ENCODE data around the gene MUC16.

Gene MUC16

DNA sequence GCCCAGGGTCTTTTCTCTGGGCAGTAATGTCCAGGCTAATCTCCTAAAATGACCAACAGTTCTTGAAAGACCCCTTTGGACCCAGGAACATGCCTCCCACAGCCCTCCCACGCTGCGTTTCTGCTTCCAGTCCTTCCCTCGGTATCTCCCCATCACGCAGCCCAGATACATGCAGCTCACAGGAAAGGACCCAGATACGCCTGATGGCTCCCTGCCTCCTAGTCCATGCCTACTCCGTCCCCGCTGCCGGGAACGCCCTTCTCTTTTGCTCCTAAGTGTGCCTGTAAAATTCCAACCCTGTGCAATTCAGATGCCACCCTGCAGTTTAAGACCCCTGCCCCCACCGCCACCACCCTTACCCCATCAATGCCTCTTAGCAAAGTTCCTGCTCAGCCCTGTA, 778 bp downstream of the MUC16 start:
- no peak for DNase-seq (ENCODE audit: low read depth, low spot score)

DNA sequence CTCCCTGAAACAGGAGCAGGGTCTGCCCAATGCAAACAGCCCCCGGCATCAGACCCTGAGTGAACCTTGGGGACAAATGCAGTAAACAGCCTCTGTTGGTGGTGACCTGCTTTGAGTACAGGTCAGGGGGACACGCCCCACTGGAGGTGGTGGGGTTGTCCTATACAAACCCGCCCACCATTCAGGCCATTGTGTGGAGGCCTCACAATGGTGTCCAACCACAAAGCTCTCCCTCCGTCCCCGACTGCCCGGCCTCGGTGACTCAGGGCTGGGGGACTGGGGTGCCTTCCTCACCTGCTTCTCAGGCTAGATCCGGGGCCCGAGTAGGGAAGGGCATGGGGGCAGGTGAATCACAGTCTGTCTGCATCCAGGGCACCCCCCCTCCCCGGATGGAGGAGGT, 1.5 kb downstream of the MUC16 start:
- no peak for DNase-seq (ENCODE audit: low read depth, low spot score)

DNA sequence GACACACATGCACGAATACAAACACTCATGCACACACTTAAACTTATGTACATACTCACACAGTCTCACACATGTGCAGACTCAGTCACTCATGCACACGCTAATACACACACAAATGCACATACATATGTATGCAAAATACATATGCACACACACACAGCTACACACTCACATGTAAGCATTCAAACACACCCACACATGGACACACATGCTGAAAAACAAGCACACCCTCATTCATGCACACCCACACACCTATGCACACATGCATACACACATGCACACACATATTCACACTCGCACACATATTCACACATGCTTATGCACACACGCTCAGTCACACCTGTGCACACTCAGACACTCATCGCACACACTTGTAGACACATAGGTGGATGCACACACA, 9.3 kb downstream of the MUC16 start:
- no peak for DNase-seq (ENCODE audit: low read depth, low spot score)

DNA sequence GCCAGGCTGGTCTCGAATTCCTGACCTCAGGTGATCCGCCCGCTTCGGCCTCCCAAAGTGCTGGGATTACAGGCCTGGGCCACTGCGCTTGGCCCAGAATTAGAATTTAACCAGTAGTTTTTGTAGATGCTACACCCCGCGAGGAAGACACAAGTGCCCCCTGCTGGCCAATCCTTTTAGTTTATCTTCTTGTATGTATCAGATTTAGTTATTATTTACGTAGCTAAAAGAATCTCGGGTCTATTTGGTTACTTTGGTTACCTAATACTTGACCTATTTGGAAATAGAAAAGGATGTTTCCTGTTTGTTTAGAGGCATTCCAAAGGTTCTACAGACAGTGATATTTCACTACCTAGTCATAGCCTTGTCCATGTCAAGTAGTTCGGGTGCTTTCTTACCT, 22.0 kb downstream of the MUC16 start:
- no peak for DNase-seq (ENCODE audit: low read depth, low spot score)

DNA sequence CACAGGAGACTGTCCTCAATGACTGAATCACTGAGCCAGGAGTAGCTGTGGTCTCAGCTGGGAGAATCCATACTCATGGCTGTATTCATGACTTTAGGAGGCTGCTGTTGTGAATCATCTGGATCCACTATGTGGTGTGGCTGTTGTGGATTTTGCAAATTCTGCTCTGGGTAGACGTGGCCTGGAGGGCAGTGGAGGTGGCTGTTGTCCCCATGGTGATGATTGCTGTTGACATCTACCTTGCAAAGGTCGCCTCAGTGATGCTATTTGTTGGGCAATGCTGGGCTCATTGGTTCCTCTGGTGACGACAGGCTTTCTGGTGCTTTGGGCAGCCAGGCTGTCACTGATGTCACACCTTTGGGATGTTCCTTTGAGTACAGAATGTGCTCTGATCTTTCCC, 23.9 kb downstream of the MUC16 start:
- no peak for DNase-seq (ENCODE audit: low read depth, low spot score)

DNA sequence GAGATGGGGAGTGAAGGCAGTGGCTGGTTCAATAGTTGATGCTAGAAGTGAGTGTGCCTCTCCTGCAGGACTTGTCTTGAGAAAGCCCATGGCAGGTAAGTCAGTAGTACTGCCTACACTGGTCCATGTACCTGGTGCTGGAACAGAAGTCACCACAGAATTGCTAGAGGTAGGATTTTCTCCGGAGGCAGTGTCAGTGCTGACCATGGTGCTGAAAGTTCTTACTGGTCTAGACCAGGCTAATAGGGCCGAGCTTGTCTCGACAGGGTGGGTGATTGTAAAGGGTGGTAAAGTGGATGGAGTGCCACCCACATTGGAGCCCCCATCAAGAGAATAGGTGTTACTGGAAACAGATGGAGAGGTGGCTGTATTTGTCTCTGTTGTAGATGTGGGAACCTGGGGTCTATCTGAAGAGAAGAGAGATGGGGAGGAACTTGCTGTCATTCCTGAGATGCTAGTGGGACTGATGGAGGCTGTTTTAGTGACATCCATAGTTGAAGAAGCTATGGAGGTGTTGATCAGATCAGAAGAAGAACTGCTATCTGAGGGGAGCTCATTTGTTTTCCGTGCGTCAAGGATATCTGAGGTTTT, 36.6 kb downstream of the MUC16 start:
- peak; percentile 47 for DNase-seq (ENCODE audit: low read depth, low spot score)

DNA sequence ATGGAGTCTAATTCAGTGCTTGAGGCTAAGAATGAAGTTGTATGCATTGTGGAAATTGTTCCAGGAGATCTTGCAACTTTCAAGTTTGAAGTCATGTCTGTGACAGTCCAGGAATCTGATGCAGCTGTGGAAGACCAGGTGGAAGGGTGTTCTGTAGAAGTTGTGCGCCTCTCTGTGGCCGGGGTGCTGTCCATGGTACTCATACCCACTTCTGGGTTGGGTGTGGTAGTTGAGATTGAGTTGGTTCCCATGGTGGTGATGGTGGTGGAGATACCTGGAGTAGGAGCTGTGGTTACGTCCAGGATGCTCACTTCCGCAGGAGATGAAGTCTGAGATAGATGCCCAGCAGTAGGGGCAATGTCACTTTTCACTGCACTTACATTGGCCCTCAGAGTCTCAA, 44.3 kb downstream of the MUC16 start:
- DNase-seq (ENCODE audit: low read depth, low spot score): peak; percentile 8
